Gastrocnemius medialis (tissue), 4 donors: ENCODE measurements around the gene GLIPR1. TPM values are rescaled to one million over a fixed set of nuclear protein-coding genes. Genes with fewer than 3 reads are reported as not detected.

Source experiments
- ATAC-seq, 2 donors: fragments of 150-250 bp; one replicate each; pipeline ENCODE4 v1.9.1; 2016
- DNase-seq, 2 donors: peaks; one replicate each; pipeline ENCODE4 v3.0.0-alpha.2; 2019
- H3K27ac ChIP-seq, 4 donors: fragments of 200-600 bp; sonication (generic); 1 replicate in 1 of 4; 2 replicates in 3 of 4; pipeline ENCODE4 v1.5.1; 2016 to 2018; ENCODE audit warnings: mild to moderate bottlenecking in 2 of 4, moderate library complexity in 1 of 4
- H3K27me3 ChIP-seq, 3 donors: fragments of 200-600 bp; sonication (generic) in 2 of 3; 1 replicate in 1 of 3; 2 replicates in 2 of 3; pipeline versions ENCODE4 v1.5.1 to v1.6.0; 2016 to 2019; ENCODE audit warnings: mild to moderate bottlenecking in 1 of 3, moderate library complexity in 1 of 3
- H3K36me3 ChIP-seq, 2 donors: fragments of 200-600 bp; sonication (generic) in 1 of 2; one replicate each; pipeline ENCODE4 v1.5.1; 2017 to 2018
- H3K4me1 ChIP-seq, 2 donors: fragments of 200-600 bp; sonication (generic) in 1 of 2; one replicate each; pipeline ENCODE4 v1.5.1; 2016 to 2017; ENCODE audit warnings: mild to moderate bottlenecking in 2 of 2
- H3K4me3 ChIP-seq, 4 donors: fragments of 200-600 bp; sonication (generic) in 3 of 4; 1 replicate in 1 of 4; 2 replicates in 3 of 4; pipeline ENCODE4 v1.5.1; 2016 to 2019; ENCODE audit warnings: mild to moderate bottlenecking in 2 of 4
- H3K9me3 ChIP-seq, 3 donors: fragments of 200-600 bp; sonication (generic) in 2 of 3; 1 replicate in 1 of 3; 2 replicates in 2 of 3; pipeline ENCODE4 v1.5.1; 2016 to 2019
- CTCF ChIP-seq, 5 experiments: fragments of 450-650 bp in 3 of 5; fragments of 200-600 bp in 2 of 5; sonication (generic) in 2 of 5; IDR thresholded peaks in 4 of 5; conservative IDR thresholded peaks in 1 of 5; 1 replicate in 4 of 5; 2 replicates in 1 of 5; pipeline ENCODE4 v1.5.1; 2016 to 2019; ENCODE audit warnings: antibody characterized with exemption in 5 of 5, mild to moderate bottlenecking in 3 of 5, moderate library complexity in 3 of 5
- POLR2A ChIP-seq, 2 donors: fragments of 450-650 bp; IDR thresholded peaks; one replicate each; pipeline ENCODE4 v1.6.1; 2017; ENCODE audit warnings: antibody characterized with exemption in 2 of 2, mild to moderate bottlenecking in 2 of 2, moderate library complexity in 2 of 2
- in situ Hi-C, 4 donors: fragments of 200-750 bp; cut with MboI; loops; one replicate each; pipeline versions ENCODE4 v1.15.0 to v1.8.0; 2017; ENCODE audit warnings: low sequenced_read_pairs in 4 of 4
- intact Hi-C: fragments of 100-400 bp; cut with DNase I; formaldehyde crosslinking; loops from one replicate; pipeline ENCODE4 v1.15.1; 2023; ENCODE audit warnings: low total_unique reads
- total RNA-seq, 4 donors: library from RNA; depleted of rRNA; stranded (reverse); fragments of >200 nt; gene quantifications; one replicate each; pipeline versions ENCODE4 v1.1.0 to v1.2.3, GENCODE V29; 2016

Gene GLIPR1
- 1 to 10 TPM; 1.1 to 5.6 (median 2.8) TPM for total RNA-seq

GRCh38 chr12:75480469-75480949 is at the start of gene GLIPR1:
TSS of gene GLIPR1 (plus strand) at chr12:75480755. CDS start at chr12:75480881, 126 bp downstream.
- in situ Hi-C loops (no loop called here), intact Hi-C loops (no loop called here)
- H3K9me3 ChIP-seq = no peaks in the 10 kb centered on the region
- TF ChIP-seq CTCF (IDR thresholded peaks at IDR 0.05 in 4 of 5, conservative IDR thresholded peaks at IDR 0.05 in 1 of 5) = no peak
- peak; percentile 18 to 44 for TF ChIP-seq POLR2A (IDR thresholded peaks at IDR 0.05)
- no peaks in the 10 kb centered on the region for H3K36me3 ChIP-seq
- DNase-seq = peak; percentile 27 to 57
- H3K4me1 ChIP-seq = peaks cover 6 to 13% of the 10 kb centered on the region in 2 donors
- H3K27me3 ChIP-seq = no peaks in the 10 kb centered on the region
- peak within 1 kb of the TSS; percentile 47 to 59 (median 55) for H3K27ac ChIP-seq
- H3K4me3 ChIP-seq = peak within 1 kb of the TSS; percentile 41 to 50 (median 47)
- ATAC-seq = peak; percentile 77 to 83

- ATAC-seq = no peak
- Histone ChIP-seq H3K27ac (no peak overlapping the region), H3K9me3 (no peaks in the 10 kb centered on the region), H3K27me3 (no peaks in the 10 kb centered on the region), H3K36me3 (no peaks in the 10 kb centered on the region), H3K4me3 (no peak overlapping the region), H3K4me1 (no peaks in the 10 kb centered on the region)
- intact Hi-C loops = no loop called here
- no peak for TF ChIP-seq POLR2A (IDR thresholded peaks at IDR 0.05)
- TF ChIP-seq CTCF (IDR thresholded peaks at IDR 0.05 in 4 of 5, conservative IDR thresholded peaks at IDR 0.05 in 1 of 5) = no peak
- DNase-seq = no peak
- in situ Hi-C loops = no loop called here
Observed at GRCh38 chr12:75432924-75433323, 47.6 kb upstream of the GLIPR1 start.

DNA sequence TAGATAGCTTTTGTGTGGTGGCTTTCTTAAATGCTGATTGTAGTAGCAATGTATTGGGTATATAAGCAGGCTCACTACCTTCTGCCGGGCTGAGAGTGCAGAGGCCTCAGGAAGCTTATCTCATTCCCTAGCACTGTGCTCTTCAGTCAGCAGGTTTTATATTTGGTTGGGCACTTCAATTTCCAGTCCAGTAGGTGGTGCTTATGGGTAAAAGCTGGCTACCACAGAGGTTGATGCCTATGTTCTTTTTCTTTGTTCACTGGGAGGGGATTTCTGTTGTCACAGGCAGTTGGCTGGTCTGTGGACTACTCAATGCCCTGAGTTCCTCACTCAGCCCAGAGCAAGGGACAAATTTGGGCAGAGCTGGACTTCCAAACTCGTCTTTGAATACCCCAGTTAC is 43.0 kb upstream of the GLIPR1 start:
- H3K27ac ChIP-seq = no peak overlapping the region
- H3K9me3 ChIP-seq = no peaks in the 10 kb centered on the region
- no peaks in the 10 kb centered on the region for H3K36me3 ChIP-seq
- no peaks in the 10 kb centered on the region for H3K27me3 ChIP-seq
- no peak for TF ChIP-seq POLR2A (IDR thresholded peaks at IDR 0.05)
- no peak for TF ChIP-seq CTCF (IDR thresholded peaks at IDR 0.05 in 4 of 5, conservative IDR thresholded peaks at IDR 0.05 in 1 of 5)
- no peaks in the 10 kb centered on the region for H3K4me1 ChIP-seq
- intact Hi-C loops = no loop called here
- H3K4me3 ChIP-seq = no peak overlapping the region
- in situ Hi-C loops = no loop called here
- ATAC-seq = no peak
- no peak for DNase-seq

GRCh38 chr12:75438059-75438754 is 42.3 kb upstream of the GLIPR1 start:
- no peaks in the 10 kb centered on the region for H3K9me3 ChIP-seq
- ATAC-seq (no peak), DNase-seq (no peak)
- in situ Hi-C loops = no loop called here
- no peaks in the 10 kb centered on the region for H3K27me3 ChIP-seq
- intact Hi-C loops = no loop called here
- no peak overlapping the region for H3K4me3 ChIP-seq
- no peaks in the 10 kb centered on the region for H3K4me1 ChIP-seq
- no peaks in the 10 kb centered on the region for H3K36me3 ChIP-seq
- TF ChIP-seq POLR2A (IDR thresholded peaks at IDR 0.05) = no peak
- TF ChIP-seq CTCF (IDR thresholded peaks at IDR 0.05 in 4 of 5, conservative IDR thresholded peaks at IDR 0.05 in 1 of 5) = no peak
- no peak overlapping the region for H3K27ac ChIP-seq
